Smooth muscle cell (in vitro differentiated cells): Measurements from ENCODE around the gene BANK1. TPM values are rescaled to one million over a fixed set of nuclear protein-coding genes. Genes with fewer than 3 reads are reported as not detected.

ENCODE experiments used
- DNase-seq: peaks from one replicate; lab custom pipeline; 2025; ENCODE audit not compliant: unreplicated experiment; lab: John Stamatoyannopoulos, UW
- H2AFZ ChIP-seq: fragments of 200-600 bp; sonication (generic); 2 replicates; pipeline ENCODE4 v1.6.0; 2016; ENCODE audit warnings: antibody characterized with exemption, low read depth, mild to moderate bottlenecking
- H3F3A ChIP-seq: fragments of 200-600 bp; sonication (generic); 2 replicates; pipeline ENCODE4 v1.6.0; 2017; ENCODE audit warnings: antibody characterized with exemption, low read depth
- H3K27ac ChIP-seq: fragments of 200-600 bp; sonication (generic); 2 replicates; pipeline ENCODE4 v1.5.1; 2016; ENCODE audit warnings: low read depth, mild to moderate bottlenecking
- H3K27me3 ChIP-seq: fragments of 200-600 bp; sonication (generic); 2 replicates; pipeline ENCODE4 v1.6.1; 2016; ENCODE audit warnings: low read depth, mild to moderate bottlenecking
- H3K36me3 ChIP-seq: fragments of 200-600 bp; sonication (generic); 2 replicates; pipeline ENCODE4 v1.5.1; 2016; ENCODE audit warnings: low read depth
- H3K4me1 ChIP-seq: fragments of 200-600 bp; sonication (generic); 2 replicates; pipeline ENCODE4 v1.5.1; 2016; ENCODE audit warnings: low read depth
- H3K4me2 ChIP-seq: fragments of 200-600 bp; sonication (generic); 2 replicates; pipeline ENCODE4 v1.6.0; 2016; ENCODE audit warnings: mild to moderate bottlenecking
- H3K4me3 ChIP-seq: fragments of 200-600 bp; sonication (generic); 2 replicates; pipeline ENCODE4 v1.5.1; 2016; ENCODE audit warnings: mild to moderate bottlenecking
- H3K79me2 ChIP-seq: fragments of 200-600 bp; sonication (generic); 2 replicates; pipeline ENCODE4 v1.6.0; 2016; ENCODE audit warnings: low read depth, mild to moderate bottlenecking
- H3K9ac ChIP-seq: fragments of 200-600 bp; sonication (generic); 2 replicates; pipeline ENCODE4 v1.6.0; 2016; ENCODE audit warnings: low read depth
- H3K9me3 ChIP-seq: fragments of 200-600 bp; sonication (generic); replicated peaks from 2 replicates; pipeline ENCODE4 v1.5.1; 2016; ENCODE audit warnings: low read depth
- H4K20me1 ChIP-seq: fragments of 200-600 bp; sonication (generic); 2 replicates; pipeline ENCODE4 v1.6.0; 2016; ENCODE audit warnings: low read depth
- WGBS: methylation state at CpG from one replicate; pipeline ENCODE4 v1.1.7; 2016; ENCODE audit warnings: low lambda C conversion rate; 5-methylcytosine and 5-hydroxymethylcytosine counted together
- polyA plus RNA-seq: library from polyadenylated mRNA; unstranded; fragments of >200 nt; fragmentation: Nextera tagmentation; extraction: Ambion mirVana; gene quantifications from 2 replicates; pipeline ENCODE4 v1.2.1, GENCODE V29; 2016
- total RNA-seq: library from RNA; depleted of rRNA; stranded (reverse); fragments of >200 nt; gene quantifications from 2 replicates; pipeline ENCODE4 v1.2.3, GENCODE V29; 2014
- TF ChIP-seq, protein P1 (sequence below): fragments of 200-600 bp; sonication (generic); IDR thresholded peaks from 2 replicates; pipeline ENCODE4 v1.5.1; 2017; ENCODE audit warnings: borderline replicate concordance, mild to moderate bottlenecking, antibody characterized with exemption; ENCODE audit not compliant: insufficient read depth, poor library complexity, severe bottlenecking

The BANK1 gene
- total and polyA plus RNA-seq, 2 experiments from 2014 or later, result 0.54 to 1.5 TPM

GRCh38 chr4:101857176-101857575, 66.6 kb downstream of the BANK1 start:
- no peak for DNase-seq
- H2AFZ ChIP-seq, result no peak overlapping the region
- H3K4me3 ChIP-seq, result no peak overlapping the region
- no peak overlapping the region for H3K27ac ChIP-seq
- no peaks in the 10 kb centered on the region for H3K36me3 ChIP-seq
- no peaks in the 10 kb centered on the region for H4K20me1 ChIP-seq
- H3F3A ChIP-seq, result no peaks in the 10 kb centered on the region
- H3K9me3 ChIP-seq, result no peaks in the 10 kb centered on the region
- TF ChIP-seq, protein P1, sequence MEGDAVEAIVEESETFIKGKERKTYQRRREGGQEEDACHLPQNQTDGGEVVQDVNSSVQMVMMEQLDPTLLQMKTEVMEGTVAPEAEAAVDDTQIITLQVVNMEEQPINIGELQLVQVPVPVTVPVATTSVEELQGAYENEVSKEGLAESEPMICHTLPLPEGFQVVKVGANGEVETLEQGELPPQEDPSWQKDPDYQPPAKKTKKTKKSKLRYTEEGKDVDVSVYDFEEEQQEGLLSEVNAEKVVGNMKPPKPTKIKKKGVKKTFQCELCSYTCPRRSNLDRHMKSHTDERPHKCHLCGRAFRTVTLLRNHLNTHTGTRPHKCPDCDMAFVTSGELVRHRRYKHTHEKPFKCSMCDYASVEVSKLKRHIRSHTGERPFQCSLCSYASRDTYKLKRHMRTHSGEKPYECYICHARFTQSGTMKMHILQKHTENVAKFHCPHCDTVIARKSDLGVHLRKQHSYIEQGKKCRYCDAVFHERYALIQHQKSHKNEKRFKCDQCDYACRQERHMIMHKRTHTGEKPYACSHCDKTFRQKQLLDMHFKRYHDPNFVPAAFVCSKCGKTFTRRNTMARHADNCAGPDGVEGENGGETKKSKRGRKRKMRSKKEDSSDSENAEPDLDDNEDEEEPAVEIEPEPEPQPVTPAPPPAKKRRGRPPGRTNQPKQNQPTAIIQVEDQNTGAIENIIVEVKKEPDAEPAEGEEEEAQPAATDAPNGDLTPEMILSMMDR, result no peak
- WGBS, result 100% methylated on average over 2 of the region's 2 CpGs
- no peaks in the 10 kb centered on the region for H3K27me3 ChIP-seq
- H3K4me1 ChIP-seq, result peaks cover 9% of the 10 kb centered on the region
- H3K9ac ChIP-seq, result no peak overlapping the region
- H3K79me2 ChIP-seq, result no peaks in the 10 kb centered on the region
- no peak overlapping the region for H3K4me2 ChIP-seq

DNA sequence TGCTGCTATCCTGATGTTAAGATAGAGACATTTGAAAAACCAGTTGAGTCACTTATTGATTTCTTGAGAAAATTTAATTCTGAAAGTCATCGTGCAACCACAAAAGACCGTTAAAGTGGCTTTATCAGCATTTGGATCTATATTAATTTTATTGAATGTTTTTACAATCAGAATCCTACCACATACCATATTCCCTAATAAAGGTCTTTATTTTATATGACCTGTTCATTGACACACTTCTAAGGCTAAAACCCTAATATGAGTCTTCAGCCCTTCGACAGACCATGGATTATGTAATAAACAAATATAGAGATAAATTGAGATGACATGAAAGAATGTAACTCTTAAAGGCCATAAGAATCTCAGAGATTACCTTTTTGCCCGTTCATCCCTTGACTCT, 68.1 kb downstream of the BANK1 start:
- H3K4me1 ChIP-seq, result peaks cover under 1% of the 10 kb centered on the region
- H3K4me3 ChIP-seq, result no peak overlapping the region
- H3K27ac ChIP-seq, result no peak overlapping the region
- H2AFZ ChIP-seq, result no peak overlapping the region
- TF ChIP-seq, protein P1, result no peak
- no peaks in the 10 kb centered on the region for H3K9me3 ChIP-seq
- H3K36me3 ChIP-seq, result no peaks in the 10 kb centered on the region
- H3K79me2 ChIP-seq, result no peaks in the 10 kb centered on the region
- no peaks in the 10 kb centered on the region for H3F3A ChIP-seq
- no peak overlapping the region for H3K9ac ChIP-seq
- H3K4me2 ChIP-seq, result no peak overlapping the region
- DNase-seq, result no peak
- no peaks in the 10 kb centered on the region for H3K27me3 ChIP-seq
- H4K20me1 ChIP-seq, result no peaks in the 10 kb centered on the region
- WGBS, result 92% methylated on average over 4 of the region's 4 CpGs

GRCh38 chr4:101862595-101862994, 72.1 kb downstream of the BANK1 start:
- Histone ChIP-seq H3K4me2 (no peak overlapping the region), H3K36me3 (no peaks in the 10 kb centered on the region), H3K4me3 (no peak overlapping the region), H4K20me1 (no peaks in the 10 kb centered on the region), H3K27me3 (no peaks in the 10 kb centered on the region), H2AFZ (no peak overlapping the region), H3K79me2 (no peaks in the 10 kb centered on the region), H3K27ac (no peak overlapping the region), H3K9ac (no peak overlapping the region), H3K4me1 (no peaks in the 10 kb centered on the region), H3F3A (no peaks in the 10 kb centered on the region), H3K9me3 (no peaks in the 10 kb centered on the region)
- WGBS, result 98% methylated on average over 2 of the region's 2 CpGs
- TF ChIP-seq, protein P1, result no peak
- no peak for DNase-seq

- Histone ChIP-seq H3K4me3 (no peak overlapping the region), H3K79me2 (no peaks in the 10 kb centered on the region), H2AFZ (no peak overlapping the region), H3K27ac (peak overlapping the region; percentile 68), H3F3A (no peaks in the 10 kb centered on the region), H3K27me3 (no peaks in the 10 kb centered on the region), H3K4me2 (no peak overlapping the region), H3K36me3 (no peaks in the 10 kb centered on the region), H3K9ac (no peak overlapping the region), H4K20me1 (no peaks in the 10 kb centered on the region), H3K4me1 (no peaks in the 10 kb centered on the region), H3K9me3 (no peaks in the 10 kb centered on the region)
- no peak for DNase-seq
- WGBS, result 75% methylated on average over 2 of the region's 2 CpGs
- TF ChIP-seq, protein P1, result no peak
These were observed 74.1 kb downstream of the BANK1 start for GRCh38 chr4:101864660-101865059.
